NCI-H1417 (cell line): ENCODE measurements around the gene MARCOL.
A peak's percentile ranks its signal among the peaks of the same experiment; 100 is the strongest.
"Not testable (repeated sequence)": the region's sequence is repeated elsewhere in the genome, so short reads cannot be mapped to it uniquely, and the experiment has no call there.

ENCODE experiments used
- DNase-seq, 3 experiments: peaks; one replicate each; lab custom pipeline; 2025; lab: John Stamatoyannopoulos, UW

Gene MARCOL

GRCh38 chr5:148267962-148268361 is 29.6 kb downstream of the MARCOL start:
- no peak for DNase-seq

- DNase-seq = no peak
Observed at GRCh38 chr5:148268566-148268965, 30.2 kb downstream of the MARCOL start, which contains the start of gene SPINK13. Gene SPINK13 (plus strand): TSS chr5:148268794. CDS start chr5:148270073, 1,279 bp downstream.

- not testable (repeated sequence) for DNase-seq
Observed at GRCh38 chr5:148275129-148275528, 36.8 kb downstream of the MARCOL start.

GRCh38 chr5:148280893-148281292 is 42.6 kb downstream of the MARCOL start:
- peak in 1 of 3 experiments; percentile 3 for DNase-seq

GRCh38 chr5:148281336-148281735 is 43.0 kb downstream of the MARCOL start:
- not testable (repeated sequence) for DNase-seq

- peak in 1 of 3 experiments; percentile 60 for DNase-seq
Observed at GRCh38 chr5:148290271-148291195, 52.2 kb downstream of the MARCOL start.
